BLaER1 (cell line): ENCODE data around the gene GLIS1.
"Not testable (repeated sequence)": the region's sequence is repeated elsewhere in the genome, so short reads cannot be mapped to it uniquely, and the experiment has no call there.

ENCODE experiments used
- H3K27ac ChIP-seq: shearing (Covaris generic); formaldehyde crosslinking; 2 replicates; pipeline ENCODE4 v1.8.1; 2022
- H3K27me3 ChIP-seq: shearing (Covaris generic); formaldehyde crosslinking; 2 replicates; pipeline ENCODE4 v1.8.1; 2022
- H3K36me3 ChIP-seq: shearing (Covaris generic); formaldehyde crosslinking; 2 replicates; pipeline ENCODE4 v1.8.1; 2022
- H3K4me1 ChIP-seq: shearing (Covaris generic); formaldehyde crosslinking; 2 replicates; pipeline ENCODE4 v1.8.1; 2022
- H3K4me2 ChIP-seq: shearing (Covaris generic); formaldehyde crosslinking; 2 replicates; pipeline ENCODE4 v1.8.1; 2022
- H3K4me3 ChIP-seq: shearing (Covaris generic); formaldehyde crosslinking; 2 replicates; pipeline ENCODE4 v1.8.1; 2022
- H3K9ac ChIP-seq: shearing (Covaris generic); formaldehyde crosslinking; 2 replicates; pipeline ENCODE4 v1.8.1; 2022
- H3K9me3 ChIP-seq: shearing (Covaris generic); formaldehyde crosslinking; 2 replicates; pipeline ENCODE4 v1.8.1; 2022
- H4K20me1 ChIP-seq: shearing (Covaris generic); formaldehyde crosslinking; 2 replicates; pipeline ENCODE4 v1.8.1; 2022
- Cebpa-rat ChIP-seq: shearing (Covaris generic); IDR thresholded peaks from 2 replicates; pipeline ENCODE4 v1.8.1; 2022

GLIS1 gene

DNA sequence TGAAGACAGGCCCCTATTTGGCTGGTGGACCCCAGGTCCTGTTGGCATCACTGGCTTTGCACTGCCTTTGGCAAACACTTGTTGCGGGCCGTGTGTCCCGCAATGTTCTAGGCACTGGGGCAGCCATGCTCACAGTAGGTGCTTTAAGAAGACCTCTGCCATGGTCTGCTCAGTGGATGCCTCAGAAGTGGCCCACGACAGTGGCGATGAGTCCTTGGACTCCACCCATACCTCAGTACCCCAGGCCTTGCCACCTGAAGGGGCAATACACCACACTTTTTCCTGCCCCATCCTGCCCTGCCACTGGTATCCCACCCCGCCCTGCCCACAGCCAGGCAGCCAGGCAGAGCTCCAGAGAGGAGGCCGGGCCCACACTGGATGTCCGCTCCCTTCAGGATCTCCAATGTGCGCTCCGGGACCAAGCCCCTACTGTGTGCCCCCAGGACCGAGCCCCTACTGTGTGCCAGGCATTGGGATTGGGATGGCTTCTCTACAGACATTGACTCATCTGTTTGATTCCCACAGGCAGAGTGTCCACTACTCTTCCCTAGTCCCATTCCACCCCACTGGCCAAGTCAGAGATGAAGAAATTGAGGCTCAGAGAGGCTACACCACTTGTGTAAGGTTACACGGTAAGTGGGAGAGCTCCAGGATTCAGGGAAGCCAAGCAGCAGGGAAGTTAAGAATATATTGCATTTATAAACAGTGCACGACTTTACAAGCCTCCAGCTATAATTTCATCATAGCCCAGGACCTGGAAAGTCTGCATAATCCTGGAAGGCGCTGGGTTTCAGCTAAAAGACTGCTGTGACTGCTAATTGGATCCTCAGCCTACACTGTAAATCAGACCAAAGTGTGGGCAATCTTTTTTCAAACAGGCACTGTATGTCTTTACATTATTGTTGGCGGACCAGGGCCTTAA lies 178.1 kb downstream of the GLIS1 start:
- Histone ChIP-seq H3K9me3 (no peaks in the 10 kb centered on the region), H3K27me3 (no peaks in the 10 kb centered on the region; the same call in 1 of the 2 replicates), H3K9ac (no peak overlapping the region), H3K4me2 (no peak overlapping the region), H3K27ac (no peak overlapping the region), H3K36me3 (no peaks in the 10 kb centered on the region), H3K4me1 (no peaks in the 10 kb centered on the region), H4K20me1 (no peaks in the 10 kb centered on the region), H3K4me3 (no peak overlapping the region)
- TF ChIP-seq Cebpa-rat: no peak

DNA sequence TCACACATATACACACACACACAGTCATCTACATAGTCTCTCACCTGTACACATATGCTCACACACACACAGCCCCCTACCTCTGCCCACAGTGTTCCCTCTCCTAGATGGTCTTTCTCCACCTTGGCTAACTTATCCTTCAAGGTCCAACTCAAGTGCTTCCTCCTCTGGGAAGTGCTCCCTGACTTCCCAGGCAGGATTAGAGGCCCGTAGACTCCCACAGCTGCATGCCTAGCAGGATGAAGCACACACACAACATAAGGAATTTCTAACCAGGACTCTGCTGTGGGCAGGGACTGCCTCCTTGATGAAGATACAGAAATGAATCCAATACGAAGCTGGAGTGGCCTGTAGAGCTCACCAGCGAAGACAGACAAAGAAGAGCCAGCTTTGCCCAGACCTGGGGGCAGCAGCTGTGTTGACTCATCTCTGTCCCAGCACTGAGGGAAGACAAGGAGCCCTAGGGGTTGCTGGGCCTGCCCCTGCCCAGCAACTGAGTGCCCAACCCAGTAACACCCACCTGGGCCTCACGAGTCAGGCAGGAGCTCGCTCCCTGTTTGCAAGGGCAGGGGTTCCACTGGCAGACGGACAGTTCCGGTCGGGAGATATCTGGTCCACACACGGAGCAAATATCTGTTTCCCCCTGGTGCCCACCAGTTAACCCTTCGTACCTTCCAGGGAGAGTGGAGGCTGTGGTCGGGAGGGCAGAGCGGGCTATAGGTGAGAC lies 178.9 kb downstream of the GLIS1 start:
- Histone ChIP-seq H3K36me3 (no peaks in the 10 kb centered on the region), H3K9ac (no peak overlapping the region), H3K4me2 (no peak overlapping the region), H3K9me3 (no peaks in the 10 kb centered on the region), H4K20me1 (no peaks in the 10 kb centered on the region), H3K27me3 (no peaks in the 10 kb centered on the region; the same call in 1 of the 2 replicates), H3K4me1 (no peaks in the 10 kb centered on the region), H3K27ac (no peak overlapping the region), H3K4me3 (no peak overlapping the region)
- TF ChIP-seq Cebpa-rat: no peak

DNA sequence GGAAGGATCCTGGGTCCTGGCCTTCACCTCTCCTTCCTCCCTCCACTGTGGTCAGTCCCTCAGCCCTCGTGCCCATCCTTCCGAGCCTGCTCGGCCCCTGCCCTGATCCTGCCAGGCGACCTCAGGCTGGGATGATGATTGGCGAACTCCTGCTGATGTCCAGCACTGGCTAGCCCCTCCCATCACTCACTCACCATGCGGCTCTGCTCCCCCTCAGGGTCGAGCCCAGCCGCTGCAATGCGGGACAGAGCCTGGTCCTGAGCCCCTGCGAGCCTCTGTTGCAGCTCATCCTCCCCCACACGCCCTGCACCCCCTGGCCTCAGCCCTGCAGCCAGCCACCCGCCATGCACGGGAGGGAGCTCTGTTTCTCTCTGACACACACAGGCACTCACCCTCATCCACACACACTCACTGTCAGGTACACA lies 179.6 kb downstream of the GLIS1 start:
- no peaks in the 10 kb centered on the region for H3K9me3 ChIP-seq
- no peak overlapping the region for H3K27ac ChIP-seq
- H3K4me3 ChIP-seq: no peak overlapping the region
- H3K9ac ChIP-seq: no peak overlapping the region
- no peak overlapping the region for H3K4me2 ChIP-seq
- no peaks in the 10 kb centered on the region for H3K36me3 ChIP-seq
- peaks cover 5% of the 10 kb centered on the region for H3K4me1 ChIP-seq
- no peaks in the 10 kb centered on the region for H4K20me1 ChIP-seq
- no peaks in the 10 kb centered on the region; the same call in 1 of the 2 replicates for H3K27me3 ChIP-seq
- no peak for TF ChIP-seq Cebpa-rat

DNA sequence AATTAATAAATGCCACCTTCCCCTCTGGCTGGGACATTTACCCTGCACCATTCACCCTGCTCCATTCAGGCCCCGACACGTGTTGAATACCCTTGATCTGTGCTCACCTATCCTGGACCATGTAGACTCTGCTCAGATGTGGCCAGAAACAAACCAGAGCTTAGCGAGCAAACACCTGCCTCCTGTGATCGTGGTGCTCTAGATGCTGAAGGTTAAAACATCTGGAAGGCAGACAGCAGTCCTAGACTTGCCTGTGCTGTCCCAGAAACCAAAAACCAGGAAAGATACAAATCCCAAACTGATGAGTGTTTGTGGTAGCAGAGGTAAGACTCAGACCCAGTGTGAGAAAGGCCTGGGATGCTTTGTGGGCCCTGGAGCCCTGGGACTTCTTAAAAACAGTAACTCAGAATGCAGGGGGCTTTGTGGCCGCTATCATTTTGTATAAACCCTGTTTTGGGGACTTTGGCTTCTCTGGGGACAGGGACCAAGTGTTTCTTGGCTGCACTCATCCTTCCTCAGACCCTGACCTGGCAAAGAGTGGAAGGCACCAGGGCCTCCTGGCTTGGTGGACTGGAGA lies 180.1 kb downstream of the GLIS1 start:
- Histone ChIP-seq H3K9me3 (no peaks in the 10 kb centered on the region), H3K27ac (no peak overlapping the region), H3K4me3 (no peak overlapping the region), H3K27me3 (peaks cover under 1% of the 10 kb centered on the region; the same call in 1 of the 2 replicates), H3K9ac (no peak overlapping the region), H3K4me1 (peaks cover 10% of the 10 kb centered on the region), H3K36me3 (no peaks in the 10 kb centered on the region), H4K20me1 (no peaks in the 10 kb centered on the region), H3K4me2 (no peak overlapping the region)
- TF ChIP-seq Cebpa-rat: no peak

DNA sequence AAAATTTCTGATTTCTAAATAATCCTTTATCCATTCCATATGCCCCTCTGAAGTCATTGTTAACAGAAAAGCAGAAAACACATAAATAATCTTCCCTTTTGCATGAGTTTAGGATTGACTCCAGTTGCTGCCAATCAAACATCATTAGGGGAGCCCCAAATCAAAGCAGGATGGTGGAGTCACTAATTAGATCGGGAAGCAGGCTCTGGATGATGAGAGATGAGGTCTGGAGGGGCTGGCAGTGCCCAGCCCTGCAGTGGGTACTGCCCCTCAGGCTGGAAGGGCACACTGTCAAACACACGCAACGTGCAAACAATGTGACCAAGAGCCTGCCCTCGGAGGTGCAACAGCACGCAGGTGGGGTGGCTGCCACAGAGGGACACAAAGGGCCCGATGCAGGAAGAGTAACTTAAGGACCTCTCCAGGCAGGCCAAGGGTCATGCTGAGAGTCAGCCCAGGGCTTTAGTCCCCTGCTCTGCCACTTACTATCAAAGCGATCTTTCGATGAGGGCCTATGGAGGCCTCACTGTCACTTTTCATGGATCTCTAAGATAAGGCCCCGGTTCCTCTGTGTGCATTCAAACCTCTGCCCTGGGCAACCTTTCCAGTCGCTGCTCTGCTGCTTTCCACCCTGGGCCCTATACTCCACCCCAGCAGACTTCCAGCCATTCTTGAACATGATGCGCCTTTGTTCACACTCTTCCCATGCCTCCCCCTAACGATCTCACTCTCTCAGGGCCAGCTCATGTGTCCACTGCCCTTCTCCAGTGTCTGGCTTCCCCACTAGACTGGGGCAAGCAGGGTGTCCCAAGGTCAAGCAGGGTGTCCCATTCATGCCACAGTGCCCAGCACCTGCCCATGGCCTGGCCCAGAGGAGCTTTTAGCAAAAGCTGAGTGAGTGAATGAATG lies 180.9 kb downstream of the GLIS1 start:
- no peaks in the 10 kb centered on the region for H4K20me1 ChIP-seq
- no peak overlapping the region for H3K4me2 ChIP-seq
- H3K36me3 ChIP-seq: no peaks in the 10 kb centered on the region
- H3K9ac ChIP-seq: no peak overlapping the region
- H3K27ac ChIP-seq: no peak overlapping the region
- no peak for TF ChIP-seq Cebpa-rat
- H3K4me3 ChIP-seq: no peak overlapping the region
- H3K9me3 ChIP-seq: no peaks in the 10 kb centered on the region
- peaks cover 12% of the 10 kb centered on the region for H3K4me1 ChIP-seq
- H3K27me3 ChIP-seq: peaks cover 3% of the 10 kb centered on the region; the same call in 1 of the 2 replicates

DNA sequence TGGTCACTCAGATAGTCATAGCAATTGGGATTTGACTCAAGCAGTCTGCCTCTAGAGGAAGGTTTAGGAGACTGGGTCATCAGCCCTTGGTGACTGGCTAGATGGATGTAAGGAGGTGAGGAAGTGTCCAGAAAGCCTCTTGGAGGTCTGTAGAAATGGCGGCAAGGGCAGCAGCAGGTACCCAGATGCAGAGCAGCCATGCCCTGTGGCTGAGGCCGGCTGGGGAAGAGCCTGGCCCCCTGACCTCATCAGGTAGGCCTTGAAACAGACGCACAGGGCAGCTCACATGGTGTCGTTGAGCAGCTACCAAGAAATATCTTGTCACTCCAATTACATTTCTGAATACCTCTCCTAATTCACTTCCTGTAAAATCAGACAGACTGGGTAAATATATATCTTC lies 181.6 kb downstream of the GLIS1 start:
- Histone ChIP-seq H3K4me2 (no peak overlapping the region), H3K4me3 (no peak overlapping the region), H4K20me1 (no peaks in the 10 kb centered on the region), H3K36me3 (no peaks in the 10 kb centered on the region), H3K27me3 (peaks cover 3% of the 10 kb centered on the region; the same call in 1 of the 2 replicates), H3K27ac (no peak overlapping the region), H3K9me3 (no peaks in the 10 kb centered on the region), H3K4me1 (peaks cover 18% of the 10 kb centered on the region), H3K9ac (no peak overlapping the region)
- no peak for TF ChIP-seq Cebpa-rat

DNA sequence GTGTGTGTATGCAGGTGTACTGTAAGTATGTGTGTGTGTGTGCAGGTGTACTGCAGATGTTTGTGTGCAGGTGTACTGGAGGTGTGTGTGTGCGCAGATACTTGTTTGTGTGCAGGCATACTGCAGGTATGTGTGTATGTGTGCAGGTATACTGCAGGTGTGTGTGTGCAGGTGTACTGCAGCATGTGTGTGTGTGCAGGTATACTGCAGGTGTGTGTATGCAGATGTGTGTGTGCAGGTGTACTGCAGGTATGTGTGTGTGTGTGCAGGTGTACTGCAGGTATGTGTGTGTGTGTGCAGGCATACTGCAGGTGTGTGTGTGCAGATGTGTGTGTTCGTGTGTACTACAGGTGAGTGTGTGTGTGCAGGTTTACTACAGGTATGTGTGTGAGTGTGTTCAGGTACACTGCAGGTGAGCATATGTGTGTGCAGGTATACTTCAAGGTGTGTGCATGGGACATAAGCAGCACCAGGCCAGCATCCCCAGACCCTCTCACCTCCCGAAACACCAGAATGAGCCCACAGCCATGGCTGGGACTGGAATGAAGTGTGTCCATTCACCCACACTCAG lies 182.2 kb downstream of the GLIS1 start:
- Histone ChIP-seq H4K20me1 (no peaks in the 10 kb centered on the region), H3K4me3 (no peak overlapping the region), H3K4me2 (no peak overlapping the region), H3K4me1 (peaks cover 22% of the 10 kb centered on the region), H3K9ac (no peak overlapping the region), H3K36me3 (no peaks in the 10 kb centered on the region), H3K27ac (no peak overlapping the region), H3K27me3 (0 out of 2 replicates have a peak, but pooled peaks cover 3% of the 10 kb centered on the region), H3K9me3 (no peaks in the 10 kb centered on the region)
- TF ChIP-seq Cebpa-rat: no peak

DNA sequence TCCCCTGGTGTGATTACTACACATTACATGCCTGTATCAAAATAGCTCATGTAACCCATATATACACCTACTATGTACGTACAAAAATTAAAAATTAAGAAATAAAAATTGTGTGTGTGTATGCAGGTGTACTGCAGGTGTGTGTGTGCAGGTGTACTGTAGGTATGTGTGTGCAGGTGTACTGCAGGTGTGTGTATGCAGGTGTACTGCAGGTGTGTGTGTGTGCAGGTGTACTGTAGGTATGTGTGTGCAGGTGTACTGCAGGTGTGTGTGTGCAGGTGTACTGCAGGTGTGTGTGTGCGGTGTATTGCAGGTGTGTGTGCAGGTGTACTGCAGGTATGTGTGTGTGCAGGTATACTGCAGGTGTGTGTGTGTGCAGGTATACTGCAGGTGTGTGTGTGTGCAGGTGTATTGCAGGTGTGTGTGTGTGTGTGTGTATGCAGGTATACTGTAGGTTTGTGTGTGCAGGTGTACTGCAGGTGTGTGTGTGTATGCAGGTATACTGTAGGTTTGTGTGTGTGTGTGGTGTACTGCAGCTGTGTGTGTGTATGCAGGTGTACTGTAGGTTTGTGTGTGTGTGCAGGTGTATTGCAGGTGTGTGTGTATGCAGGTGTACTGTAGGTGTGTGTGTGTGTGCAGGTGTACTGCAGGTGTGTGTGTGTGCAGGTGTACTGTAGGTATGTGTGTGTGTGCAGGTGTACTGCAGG lies 183.2 kb downstream of the GLIS1 start:
- H3K27me3 ChIP-seq, H3K4me2 ChIP-seq, H4K20me1 ChIP-seq, H3K9ac ChIP-seq, H3K27ac ChIP-seq, H3K36me3 ChIP-seq, H3K9me3 ChIP-seq, H3K4me3 ChIP-seq: not testable (repeated sequence)
- peaks cover 22% of the 10 kb centered on the region for H3K4me1 ChIP-seq
